SK-MEL-5 (cell line): ENCODE measurements around the gene CPSF7. TPM values are rescaled to one million over a fixed set of nuclear protein-coding genes. Genes with fewer than 3 reads are reported as not detected.
A peak's percentile ranks its signal among the peaks of the same experiment; 100 is the strongest.
"Not testable (repeated sequence)": the region's sequence is repeated elsewhere in the genome, so short reads cannot be mapped to it uniquely, and the experiment has no call there.

Experiments
- DNase-seq: peaks from one replicate; pipeline ENCODE4 v3.0.0-alpha.2; 2016; ENCODE audit warnings: low read depth, low spot score
- in situ Hi-C: cut with HindIII; loops from 2 replicates; pipeline ENCODE4 v1.10.0; 2016; ENCODE audit warnings: low sequenced_read_pairs, high pct_unique_total_duplicates, low pct_unique_long_range_greater_than_20kb
- polyA plus RNA-seq, 2 experiments: library from polyadenylated mRNA; depleted of rRNA; stranded (reverse); fragments of >200 nt; gene quantifications; 2 replicates each; pipeline ENCODE4 v1.2.3, GENCODE V29; 2015
- total RNA-seq: library from RNA; depleted of rRNA; stranded (reverse); fragments of >200 nt; shearing (Covaris generic); gene quantifications from 2 replicates; pipeline ENCODE4 v1.2.3, GENCODE V29; 2014; rRNA removed

Gene CPSF7, protein sequence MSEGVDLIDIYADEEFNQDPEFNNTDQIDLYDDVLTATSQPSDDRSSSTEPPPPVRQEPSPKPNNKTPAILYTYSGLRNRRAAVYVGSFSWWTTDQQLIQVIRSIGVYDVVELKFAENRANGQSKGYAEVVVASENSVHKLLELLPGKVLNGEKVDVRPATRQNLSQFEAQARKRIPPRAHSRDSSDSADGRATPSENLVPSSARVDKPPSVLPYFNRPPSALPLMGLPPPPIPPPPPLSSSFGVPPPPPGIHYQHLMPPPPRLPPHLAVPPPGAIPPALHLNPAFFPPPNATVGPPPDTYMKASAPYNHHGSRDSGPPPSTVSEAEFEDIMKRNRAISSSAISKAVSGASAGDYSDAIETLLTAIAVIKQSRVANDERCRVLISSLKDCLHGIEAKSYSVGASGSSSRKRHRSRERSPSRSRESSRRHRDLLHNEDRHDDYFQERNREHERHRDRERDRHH
- total RNA-seq = 14.6 and 19.1 TPM in 2 replicates
- 52.0 and 59.1 TPM in 2 replicates for polyA plus RNA-seq (2015; cell fraction: cytosol; rRNA removed)
- polyA plus RNA-seq (2015; cell fraction: nucleus; rRNA removed) = 294 and 351 TPM in 2 replicates

DNA sequence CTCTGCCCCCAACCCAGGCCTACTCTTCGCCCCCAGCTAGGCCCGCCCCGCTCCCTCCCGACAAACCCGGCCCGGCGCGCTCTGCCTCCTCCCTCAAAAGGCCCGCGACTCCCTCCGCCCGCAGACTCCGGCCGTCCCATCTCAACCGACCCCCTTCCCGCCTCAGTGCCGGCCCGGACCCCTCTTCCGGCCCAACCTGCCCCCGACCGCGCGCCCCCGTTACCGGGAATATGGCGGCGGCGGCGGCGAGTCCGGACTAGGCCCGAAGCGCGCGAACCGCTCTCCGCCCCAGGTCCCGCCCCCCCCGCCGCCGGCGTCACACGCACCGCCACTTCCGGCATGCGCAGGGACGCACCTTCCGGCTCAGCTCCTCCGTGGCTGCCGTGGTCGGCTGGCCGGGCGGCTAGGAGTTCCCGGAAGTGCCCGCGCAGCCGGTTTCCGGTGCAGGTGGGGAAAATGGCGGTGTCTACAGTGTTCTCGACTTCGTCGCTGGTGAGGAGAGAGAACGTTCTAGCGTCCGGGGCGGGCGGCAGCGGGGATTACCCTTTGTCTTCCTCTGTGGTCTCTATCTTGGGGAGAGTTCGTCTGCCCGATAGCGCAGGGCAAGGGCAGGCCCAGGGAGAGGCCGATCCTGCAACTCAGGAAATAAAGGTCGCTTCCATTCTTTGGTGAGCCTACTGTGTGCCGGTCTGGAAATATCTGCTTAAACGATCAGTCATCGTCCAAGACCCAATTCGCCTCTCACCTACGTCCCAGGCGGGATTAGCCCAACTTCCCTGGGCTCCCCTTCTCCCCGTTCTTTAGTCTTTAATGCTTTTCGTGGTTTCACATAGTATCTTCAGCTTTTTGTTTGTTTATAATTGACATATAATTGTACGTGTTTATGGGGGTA, at the start of gene CPSF7, which contains the start of gene SDHAF2:
Gene CPSF7 (minus strand): TSS at position 285 of the 892 bp plus-strand sequence. CDS start 740 bp downstream, outside the sequence.
Gene SDHAF2 (plus strand): TSS at position 434 of the 892 bp plus-strand sequence. CDS start 23 bp downstream, at position 457.
- DNase-seq = peak; percentile 92
- in situ Hi-C loops = no loop called here

DNA sequence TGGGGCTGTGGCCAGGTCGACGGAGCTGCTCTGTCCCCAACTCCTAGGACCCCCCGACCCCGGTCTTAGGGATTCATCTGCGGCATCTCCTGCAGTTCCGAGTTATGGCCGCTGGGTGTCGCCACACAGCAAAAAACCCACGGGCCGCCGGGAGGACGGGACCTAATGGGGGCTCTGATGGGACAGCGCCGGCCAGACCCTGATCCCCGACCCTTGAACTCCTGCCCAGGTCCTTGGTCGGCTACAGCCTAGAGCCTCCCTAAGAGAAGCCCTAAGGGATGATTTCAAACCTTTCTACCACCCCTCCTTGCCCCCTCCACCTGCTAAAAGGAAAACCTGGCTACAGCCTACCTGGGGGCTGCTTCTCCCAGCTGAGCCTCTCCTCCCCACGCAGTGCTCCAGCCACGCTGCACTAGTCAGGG, 48.0 kb upstream of the CPSF7 start:
- DNase-seq = peak; percentile 22
- in situ Hi-C loops = no loop called here

DNA sequence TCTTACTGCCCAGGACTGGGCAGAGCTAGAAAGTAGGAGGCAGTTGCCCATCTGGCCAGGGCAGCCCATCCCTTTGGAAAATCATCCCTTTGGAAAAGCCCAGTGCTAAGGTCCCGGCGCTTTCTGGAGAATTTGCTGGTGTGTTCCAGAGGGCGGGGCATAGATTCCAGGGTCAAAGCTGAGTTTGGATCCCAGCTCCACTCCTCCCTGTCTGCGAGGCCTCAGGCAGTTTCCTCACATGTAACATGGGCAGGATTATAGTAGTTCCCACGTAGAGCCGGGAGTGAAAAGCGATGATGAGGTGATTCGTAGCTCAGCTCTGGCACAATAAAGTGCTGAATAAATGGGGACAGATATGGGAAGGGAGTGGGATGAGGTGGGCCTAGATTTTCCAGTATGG, 47.4 kb upstream of the CPSF7 start:
- in situ Hi-C loops = no loop called here
- no peak for DNase-seq

DNA sequence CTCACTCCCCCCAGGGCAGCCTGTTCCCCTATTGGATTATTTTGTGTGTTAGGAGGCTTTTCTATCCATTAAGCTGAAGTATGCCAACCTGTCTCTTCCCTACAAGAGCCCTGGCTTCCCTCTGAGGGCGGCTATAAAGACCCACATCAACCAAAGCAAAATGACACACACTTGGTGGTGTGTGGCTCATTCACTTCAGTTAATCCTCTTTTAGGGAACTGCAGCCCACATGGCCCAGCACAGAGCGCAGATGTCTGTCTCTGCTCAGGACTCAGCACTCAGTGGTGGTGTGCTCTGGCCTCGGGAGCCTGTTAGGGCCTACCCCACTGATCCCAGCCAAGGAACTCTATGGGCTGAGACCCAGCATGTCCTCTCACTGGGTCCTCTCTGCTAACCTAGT, 46.6 kb upstream of the CPSF7 start:
- DNase-seq = no peak

DNA sequence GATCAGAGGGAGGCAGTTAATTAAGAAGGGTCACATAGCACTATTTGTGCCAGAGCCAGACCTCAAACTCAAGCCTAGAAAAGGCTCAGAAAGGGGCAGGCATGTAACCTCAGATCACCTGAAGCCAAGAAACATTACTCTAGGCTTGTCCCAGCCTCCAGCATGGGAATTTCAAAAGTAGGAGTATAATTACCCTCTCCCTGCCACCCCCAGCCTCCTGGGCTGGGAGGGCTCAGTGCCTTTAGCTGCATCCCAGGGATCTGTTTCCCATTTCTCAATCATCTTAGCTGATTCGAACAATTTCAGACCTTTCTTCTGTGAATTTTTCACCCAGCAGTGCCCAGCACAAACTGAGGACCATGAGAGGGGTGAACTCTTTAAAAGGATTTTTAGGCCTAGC, 45.7 kb upstream of the CPSF7 start:
- no peak for DNase-seq
- in situ Hi-C loops = no loop called here

More for the DNA sequence above, 46.6 kb upstream of the CPSF7 start:
- in situ Hi-C loops = no loop called here

DNA sequence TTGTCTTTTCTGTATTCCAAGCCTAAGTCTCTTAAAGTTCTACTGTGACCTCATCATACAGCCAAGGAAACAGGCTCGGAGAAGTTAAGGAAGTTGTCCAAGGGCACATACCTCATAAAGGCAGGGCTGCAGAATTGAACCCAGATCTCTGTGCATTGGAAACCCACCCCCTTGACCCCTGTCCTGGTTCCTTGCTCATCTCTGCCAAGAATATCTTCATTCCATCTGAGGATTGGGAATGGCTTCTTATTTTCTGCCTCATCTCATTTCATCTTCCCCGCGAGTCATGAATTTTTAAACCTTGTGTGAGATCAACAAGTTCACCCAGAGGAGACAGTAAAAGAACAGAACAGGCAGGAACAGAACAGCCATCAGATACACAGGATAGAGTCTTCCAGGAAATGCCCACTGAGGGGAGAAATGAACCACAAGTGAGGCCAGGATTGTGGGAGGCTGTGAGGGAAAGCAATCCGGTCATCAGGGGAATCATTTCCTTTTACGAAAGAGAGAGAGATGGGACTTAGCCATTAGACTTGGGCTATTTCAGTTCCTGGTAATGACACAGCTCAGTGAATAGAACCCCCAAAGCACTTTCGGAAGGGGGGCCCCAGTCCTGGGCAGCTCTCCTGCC, 44.4 kb upstream of the CPSF7 start:
- in situ Hi-C loops = no loop called here

DNA sequence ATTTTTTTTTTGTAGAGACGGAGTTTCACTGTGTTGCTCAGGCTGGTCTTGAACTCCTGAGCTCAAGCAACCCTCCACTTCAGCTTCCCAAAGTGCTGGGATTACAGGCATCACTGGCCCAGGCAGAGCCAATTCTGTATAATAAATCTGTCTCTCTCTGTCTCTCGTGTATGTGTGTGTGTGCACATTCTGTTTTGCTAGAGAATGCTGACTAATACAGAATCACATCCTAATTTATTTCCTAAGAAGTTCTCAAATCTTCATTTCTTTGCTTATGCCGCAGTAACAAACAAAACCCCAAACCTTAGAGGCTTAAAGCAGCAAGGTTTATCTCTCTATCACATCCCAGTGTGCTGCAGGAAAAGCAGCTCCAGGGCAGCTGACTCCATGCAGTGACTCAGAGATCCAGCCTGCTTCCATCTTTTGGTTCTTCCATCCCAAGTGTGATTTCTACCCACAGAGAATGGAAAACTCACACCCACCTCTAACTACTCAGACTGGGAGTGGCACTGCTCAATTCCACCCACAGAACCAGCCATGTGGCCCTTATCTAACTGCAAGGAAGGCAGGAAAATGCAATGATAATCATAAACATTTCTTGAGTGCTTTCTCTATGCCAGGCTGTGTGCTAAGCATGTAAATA, 43.7 kb upstream of the CPSF7 start:
- no peak for DNase-seq
- in situ Hi-C loops = no loop called here

More for the DNA sequence above, 44.4 kb upstream of the CPSF7 start:
- DNase-seq = no peak

DNA sequence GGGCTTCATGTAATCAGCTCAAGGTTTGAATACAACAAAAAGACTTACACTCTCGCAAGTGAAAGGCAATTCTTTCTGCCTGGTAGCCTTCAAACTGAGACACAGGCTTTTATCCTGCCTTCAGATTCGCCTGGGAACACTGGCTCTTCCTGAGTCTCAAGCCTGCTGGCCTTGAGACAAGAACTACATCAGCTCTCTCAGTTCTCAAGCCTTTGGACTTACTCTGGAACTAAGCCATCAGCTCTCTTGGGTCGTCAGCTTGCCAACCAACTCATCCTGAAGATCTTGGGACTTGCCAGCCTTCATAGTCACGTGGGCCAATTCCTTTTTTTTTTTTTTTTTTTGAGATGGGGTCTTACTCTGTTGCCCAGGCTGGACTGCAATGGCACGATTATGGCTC, 43.1 kb upstream of the CPSF7 start:
- no peak for DNase-seq
- in situ Hi-C loops = no loop called here

DNA sequence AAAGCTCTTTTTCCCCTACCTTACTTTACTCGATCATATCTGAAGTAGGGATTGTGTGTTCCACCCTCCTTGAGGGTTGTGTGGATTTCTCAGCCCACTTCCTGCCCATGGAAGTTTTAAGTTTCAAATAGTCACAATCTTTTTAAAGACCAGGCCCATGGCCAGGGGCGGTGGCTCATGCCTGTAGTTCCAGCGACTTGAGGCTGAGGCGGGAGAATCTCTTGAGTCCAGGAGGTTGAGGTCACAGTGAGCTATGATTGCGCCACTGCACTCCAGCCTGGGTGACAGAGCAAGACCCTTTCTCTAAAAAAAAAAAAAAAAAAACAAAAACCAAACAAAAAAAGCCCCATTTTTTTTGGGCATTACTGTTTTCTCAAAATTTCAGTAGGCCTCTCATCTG, 42.5 kb upstream of the CPSF7 start:
- DNase-seq = no peak

DNA sequence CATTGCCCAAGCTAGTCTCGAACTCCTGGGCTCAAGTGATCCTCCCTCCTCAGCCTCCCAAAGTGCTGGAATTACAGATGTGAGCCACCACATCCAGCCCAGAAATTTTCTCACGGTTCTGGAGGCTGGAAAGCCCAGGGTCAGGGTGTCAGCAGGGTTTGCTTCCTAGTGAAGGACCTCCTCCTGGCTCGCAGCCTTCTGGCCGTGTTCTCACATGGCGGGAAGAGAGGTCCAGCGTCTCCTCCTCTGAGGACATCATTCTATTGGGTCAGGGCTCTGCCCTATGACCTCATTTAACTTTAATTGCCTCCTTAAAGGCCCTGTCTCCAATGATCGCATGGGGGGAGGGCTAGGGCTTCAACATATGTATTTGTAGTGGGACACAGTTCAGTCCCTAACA, 38.2 kb upstream of the CPSF7 start:
- in situ Hi-C loops = no loop called here
- DNase-seq = no peak

More for the DNA sequence above, 42.5 kb upstream of the CPSF7 start:
- in situ Hi-C loops = no loop called here

DNA sequence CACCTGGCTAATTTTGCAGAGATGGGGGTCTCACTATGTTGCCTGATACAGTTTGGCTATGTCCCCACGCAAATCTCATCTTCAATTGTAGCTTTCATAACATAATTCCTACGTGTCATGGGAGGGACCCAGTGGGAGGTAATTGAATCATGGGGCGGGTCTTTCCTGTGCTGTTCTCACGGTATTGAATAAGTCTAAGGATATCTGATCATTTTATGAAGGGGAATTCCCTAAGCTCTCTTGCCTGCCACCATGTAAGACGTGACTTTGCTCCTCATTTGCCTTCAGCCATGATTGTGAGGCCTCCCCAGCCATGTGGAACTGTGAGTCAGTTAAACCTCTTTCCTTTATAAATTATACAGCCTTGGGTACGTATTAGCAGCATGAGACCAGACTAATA, 37.8 kb upstream of the CPSF7 start:
- in situ Hi-C loops, DNase-seq: not testable (repeated sequence)

DNA sequence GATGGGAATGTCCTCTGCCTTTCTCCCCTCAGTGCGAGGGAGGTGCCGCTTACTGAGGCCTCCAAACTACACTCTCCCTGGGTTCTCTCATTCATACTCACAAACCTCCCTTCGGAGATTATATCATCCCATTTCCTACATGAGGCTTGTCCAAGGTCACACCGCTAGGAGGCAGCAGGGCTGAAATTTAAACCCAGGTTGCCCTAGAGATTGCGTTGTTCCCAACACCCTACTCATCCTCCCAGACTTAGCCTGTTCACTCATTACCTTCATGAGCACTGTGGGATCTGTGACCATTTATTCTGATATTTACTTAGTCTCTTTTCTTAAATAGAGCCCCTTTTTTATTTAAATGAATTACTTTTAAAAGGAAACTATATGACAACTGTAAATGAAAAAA, 31.2 kb upstream of the CPSF7 start:
- in situ Hi-C loops = no loop called here
- DNase-seq = peak; percentile 28

DNA sequence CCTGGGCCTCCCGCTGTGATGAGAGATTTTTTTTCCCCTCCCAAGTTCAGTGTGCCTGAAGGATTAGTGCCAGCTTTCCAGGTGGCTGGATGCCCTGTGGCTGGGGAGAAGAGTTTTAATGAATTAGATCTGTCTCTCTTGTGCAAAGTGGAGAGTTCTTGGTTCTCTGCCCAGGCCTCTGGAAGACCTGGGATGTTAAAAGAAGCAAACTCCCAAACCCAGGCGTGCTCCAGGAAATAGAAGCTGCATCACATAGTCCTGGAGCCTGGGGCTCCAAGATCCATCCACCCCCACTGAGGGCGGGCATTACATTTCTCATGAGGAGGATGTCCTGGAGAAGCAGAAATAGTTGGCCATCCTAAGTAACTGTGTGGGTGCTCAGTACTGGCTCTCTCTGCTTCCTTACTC, 30.7 kb upstream of the CPSF7 start:
- DNase-seq = no peak
- in situ Hi-C loops = no loop called here

DNA sequence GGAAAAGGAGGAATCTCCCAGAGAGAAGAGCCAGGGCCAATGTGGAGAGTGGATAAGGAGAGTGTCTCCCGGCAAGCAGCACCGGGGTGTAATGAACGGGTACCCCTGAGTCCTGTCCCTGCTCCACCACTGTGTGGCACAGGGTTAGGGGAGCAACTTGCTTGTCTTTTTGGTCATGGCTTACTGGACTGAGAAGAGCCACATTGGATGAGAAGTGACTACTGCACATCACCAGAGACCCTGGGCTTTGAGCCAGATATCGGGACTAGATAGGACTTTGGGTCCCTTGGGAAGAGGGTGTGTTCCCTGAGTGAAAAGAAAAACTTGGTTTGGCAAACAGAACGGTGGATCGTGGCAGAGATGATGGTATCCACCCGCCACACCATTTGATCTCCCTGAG, 24.7 kb upstream of the CPSF7 start:
- DNase-seq = no peak
- in situ Hi-C loops = no loop called here

DNA sequence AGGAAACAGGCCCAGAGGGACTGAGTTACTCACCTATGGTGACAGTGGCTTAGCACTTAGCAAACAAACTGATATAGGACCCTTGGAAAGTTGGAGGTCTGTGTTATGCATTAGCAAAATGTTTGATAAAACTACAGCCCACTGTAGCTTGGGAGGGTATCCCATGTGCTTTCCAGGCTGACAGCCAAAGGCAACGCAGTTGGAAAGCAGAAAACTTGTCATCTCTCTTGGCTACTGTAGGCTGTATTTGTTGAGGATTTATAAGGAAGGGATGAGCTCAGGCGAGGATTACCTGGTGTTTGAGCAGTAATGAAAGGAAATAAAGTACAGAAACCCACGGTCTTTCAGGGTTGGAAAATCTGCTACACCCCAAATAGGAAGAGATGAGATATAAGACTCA, 23.9 kb upstream of the CPSF7 start:
- DNase-seq = no peak
- in situ Hi-C loops = no loop called here

DNA sequence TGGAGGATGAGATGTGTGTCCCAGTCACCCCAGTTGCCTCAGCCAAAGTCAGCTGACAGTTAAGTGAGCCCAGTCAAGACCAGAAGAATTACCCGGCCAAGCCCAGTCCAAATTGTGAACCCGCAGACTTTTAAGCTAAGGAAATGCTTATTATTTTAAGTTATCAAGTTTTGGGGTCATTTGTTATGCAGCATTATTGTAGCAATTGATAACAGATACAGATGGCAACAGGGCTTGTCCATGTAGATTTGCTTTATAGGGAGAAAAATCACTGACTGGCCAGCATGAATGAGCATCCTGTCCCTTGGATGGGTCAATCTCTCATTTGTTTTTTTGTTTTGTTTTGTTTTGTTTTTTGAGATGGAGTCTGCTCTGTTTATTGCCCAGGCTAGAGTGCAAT, 23.1 kb upstream of the CPSF7 start:
- no peak for DNase-seq
- in situ Hi-C loops = no loop called here

DNA sequence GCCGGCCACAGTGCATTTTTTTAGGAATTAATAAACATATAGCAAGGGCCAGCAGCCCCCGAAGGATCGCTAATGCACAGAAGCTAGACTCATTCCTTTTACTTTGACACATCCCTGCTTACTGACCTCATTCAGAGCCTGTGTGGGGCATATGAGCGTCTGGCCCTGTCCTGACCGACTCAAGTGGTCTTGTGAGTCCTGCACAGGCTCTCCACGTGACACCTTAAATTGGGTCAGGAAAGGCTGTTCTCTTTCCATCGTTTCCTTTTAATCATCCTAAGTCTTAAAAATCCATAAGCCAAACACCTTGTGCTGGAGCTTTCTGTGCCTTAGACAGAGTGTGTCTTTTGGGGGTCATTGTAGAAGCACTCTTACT, 18.8 kb upstream of the CPSF7 start:
- in situ Hi-C loops = no loop called here

More for the DNA sequence above, 18.8 kb upstream of the CPSF7 start:
- DNase-seq = no peak
